ENCODE measurements around the gene PRKD2.

GRCh38 chr19:46764817-46765291 lies 47.9 kb upstream of the PRKD2 start:
- TF ChIP-seq, protein P1, sequence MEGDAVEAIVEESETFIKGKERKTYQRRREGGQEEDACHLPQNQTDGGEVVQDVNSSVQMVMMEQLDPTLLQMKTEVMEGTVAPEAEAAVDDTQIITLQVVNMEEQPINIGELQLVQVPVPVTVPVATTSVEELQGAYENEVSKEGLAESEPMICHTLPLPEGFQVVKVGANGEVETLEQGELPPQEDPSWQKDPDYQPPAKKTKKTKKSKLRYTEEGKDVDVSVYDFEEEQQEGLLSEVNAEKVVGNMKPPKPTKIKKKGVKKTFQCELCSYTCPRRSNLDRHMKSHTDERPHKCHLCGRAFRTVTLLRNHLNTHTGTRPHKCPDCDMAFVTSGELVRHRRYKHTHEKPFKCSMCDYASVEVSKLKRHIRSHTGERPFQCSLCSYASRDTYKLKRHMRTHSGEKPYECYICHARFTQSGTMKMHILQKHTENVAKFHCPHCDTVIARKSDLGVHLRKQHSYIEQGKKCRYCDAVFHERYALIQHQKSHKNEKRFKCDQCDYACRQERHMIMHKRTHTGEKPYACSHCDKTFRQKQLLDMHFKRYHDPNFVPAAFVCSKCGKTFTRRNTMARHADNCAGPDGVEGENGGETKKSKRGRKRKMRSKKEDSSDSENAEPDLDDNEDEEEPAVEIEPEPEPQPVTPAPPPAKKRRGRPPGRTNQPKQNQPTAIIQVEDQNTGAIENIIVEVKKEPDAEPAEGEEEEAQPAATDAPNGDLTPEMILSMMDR (IDR thresholded peaks at IDR 0.05) = no peak
- no peak for TF ChIP-seq EP300 (IDR thresholded peaks at IDR 0.05)
